Liver (tissue), 9 donors: Measurements from ENCODE around the gene ADRA2C. TPM values are rescaled to one million over a fixed set of nuclear protein-coding genes. Genes with fewer than 3 reads are reported as not detected.
A peak's percentile ranks its signal among the peaks of the same experiment; 100 is the strongest.

Source experiments
- DNase-seq: peaks from one replicate; pipeline ENCODE4 v3.0.0-alpha.2; 2017; ENCODE audit warnings: low spot score
- H3K27ac ChIP-seq, 2 donors: one replicate each; pipeline ENCODE4 v1.7.0; 2013; ENCODE audit warnings: inconsistent platforms in 2 of 2, low read length in 2 of 2, control low read depth in 1 of 2, low read depth in 1 of 2, mild to moderate bottlenecking in 1 of 2
- H3K27me3 ChIP-seq, 4 donors: one replicate each; pipeline versions ENCODE4 v1.6.1 to v1.7.0; 2013; ENCODE audit warnings: low read length in 3 of 4, inconsistent platforms in 1 of 4, mild to moderate bottlenecking in 1 of 4, moderate library complexity in 1 of 4; ENCODE audit not compliant: control insufficient read depth in 4 of 4, insufficient read depth in 4 of 4
- H3K36me3 ChIP-seq, 4 donors: one replicate each; pipeline versions ENCODE4 v1.6.1 to v1.7.0; 2013; ENCODE audit warnings: low read length in 3 of 4, mild to moderate bottlenecking in 3 of 4, low read depth in 1 of 4, moderate library complexity in 1 of 4; ENCODE audit not compliant: control insufficient read depth in 4 of 4, insufficient read depth in 3 of 4
- H3K4me1 ChIP-seq, 4 donors: one replicate each; pipeline versions ENCODE4 v1.6.1 to v1.7.0; 2013; ENCODE audit warnings: low read length in 3 of 4, mild to moderate bottlenecking in 3 of 4, moderate library complexity in 1 of 4; ENCODE audit not compliant: control insufficient read depth in 4 of 4, insufficient read depth in 4 of 4
- H3K4me3 ChIP-seq, 3 donors: one replicate each; pipeline versions ENCODE4 v1.6.1 to v1.7.0; 2013; ENCODE audit warnings: low read length in 3 of 3, control low read depth in 1 of 3, low read depth in 1 of 3, mild to moderate bottlenecking in 1 of 3
- H3K9ac ChIP-seq, 2 donors: one replicate each; pipeline ENCODE4 v1.7.0; 2013; ENCODE audit warnings: low read length in 2 of 2, mild to moderate bottlenecking in 2 of 2, moderate library complexity in 2 of 2, control low read depth in 1 of 2, low read depth in 1 of 2
- H3K9me3 ChIP-seq, 4 donors: one replicate each; pipeline versions ENCODE4 v1.6.1 to v1.7.0; 2013; ENCODE audit warnings: low read length in 3 of 4; ENCODE audit not compliant: control insufficient read depth in 4 of 4
- GABPA ChIP-seq, 2 donors: IDR thresholded peaks in 1 of 2; conservative IDR thresholded peaks in 1 of 2; 2 replicates each; pipeline ENCODE4 v1.6.1; 2016; ENCODE audit warnings: antibody characterized with exemption in 2 of 2, mild to moderate bottlenecking in 1 of 2, moderate library complexity in 1 of 2
- HNF4A ChIP-seq, 2 donors: conservative IDR thresholded peaks; 2 replicates each; pipeline ENCODE4 v1.6.1; 2016; ENCODE audit warnings: antibody characterized with exemption in 2 of 2, mild to moderate bottlenecking in 2 of 2
- HNF4G ChIP-seq: IDR thresholded peaks from 2 replicates; pipeline ENCODE4 v1.6.1; 2016; ENCODE audit warnings: antibody characterized with exemption
- MAX ChIP-seq: IDR thresholded peaks from 2 replicates; pipeline ENCODE4 v1.6.1; 2016; ENCODE audit warnings: antibody characterized with exemption
- RXRA ChIP-seq, 2 donors: IDR thresholded peaks; 2 replicates each; pipeline ENCODE4 v1.6.1; 2017 to 2018; ENCODE audit warnings: antibody characterized with exemption in 2 of 2, mild to moderate bottlenecking in 1 of 2
- SP1 ChIP-seq: IDR thresholded peaks from 2 replicates; pipeline ENCODE4 v1.6.1; 2018; ENCODE audit warnings: antibody characterized with exemption, mild to moderate bottlenecking
- YY1 ChIP-seq: IDR thresholded peaks from 2 replicates; pipeline ENCODE4 v1.6.1; 2016; ENCODE audit warnings: antibody characterized with exemption, mild to moderate bottlenecking
- WGBS: extraction: QIAGEN DNeasy Blood & Tissue Kit; methylation state at CpG from one replicate; pipeline ENCODE4 v1.1.7; 2013; 5-methylcytosine and 5-hydroxymethylcytosine counted together
- polyA plus RNA-seq, 2 donors: library from polyadenylated mRNA; stranded (reverse) in 1 of 2; unstranded in 1 of 2; fragments of 200-250 nt in 1 of 2; fragments of >200 nt in 1 of 2; fragmentation: Nextera tagmentation in 1 of 2; extraction: Ambion mirVana in 1 of 2; gene quantifications; one replicate each; pipeline versions ENCODE4 v1.2.1 to v1.2.3, GENCODE V29; 2013 to 2015
- total RNA-seq, 2 donors: library from RNA; depleted of rRNA; stranded (reverse); fragments of >200 nt; gene quantifications; one replicate each; pipeline ENCODE4 v1.2.3, GENCODE V29; 2014
- TF ChIP-seq, protein P1 (sequence below): IDR thresholded peaks from 2 replicates; pipeline ENCODE4 v1.6.1; 2016; ENCODE audit warnings: antibody characterized with exemption
- TF ChIP-seq, protein P2 (sequence below): fragments of 150-350 bp; IDR thresholded peaks from 2 replicates; pipeline ENCODE4 v1.5.1; 2017; ENCODE audit warnings: improper control_type of control experiment, low read depth, low read length; ENCODE audit not compliant: missing input control
- TF ChIP-seq, protein P3 (sequence below): IDR thresholded peaks from 2 replicates; pipeline ENCODE4 v1.6.1; 2016; ENCODE audit warnings: antibody characterized with exemption
- donor health status: healthy.
- donor health status: healthy.
- donor health status: healthy.
- donor health status: healthy.
- donor health status: healthy.

The ADRA2C gene
- total RNA-seq: 1 to 10 TPM in 1 of 2 donors, under 1 TPM in 1; 0.19 to 1.1 TPM
- under 1 TPM in 1 of 2 donors, not detected in 1; 0.28 TPM for polyA plus RNA-seq

- Histone ChIP-seq H3K27ac (no peak within 1 kb of the TSS), H3K9ac (no peak within 1 kb of the TSS), H3K9me3 (no peaks in the 10 kb centered on the region), H3K4me1 (peaks cover 6 to 15% (median 9%) of the 10 kb centered on the region in 4 donors), H3K27me3 (peaks cover 0 to 7% (median 4%) of the 10 kb centered on the region in 4 donors), H3K4me3 (peak within 1 kb of the TSS in 2 of 3 donors; percentile 17 to 50), H3K36me3 (no peaks in the 10 kb centered on the region)
- TF ChIP-seq HNF4G (no peak), YY1 (no peak)
- TF ChIP-seq, protein P1, sequence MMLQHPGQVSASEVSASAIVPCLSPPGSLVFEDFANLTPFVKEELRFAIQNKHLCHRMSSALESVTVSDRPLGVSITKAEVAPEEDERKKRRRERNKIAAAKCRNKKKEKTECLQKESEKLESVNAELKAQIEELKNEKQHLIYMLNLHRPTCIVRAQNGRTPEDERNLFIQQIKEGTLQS: no peak
- WGBS: 3% methylated on average over 131 of the region's 131 CpGs
- no peak for DNase-seq
These were observed at the start of gene ADRA2C for GRCh38 chr4:3766036-3766784. Gene ADRA2C, plus strand, starts transcription at chr4:3766385. Its CDS starts 222 bp downstream, at chr4:3766607.

DNA sequence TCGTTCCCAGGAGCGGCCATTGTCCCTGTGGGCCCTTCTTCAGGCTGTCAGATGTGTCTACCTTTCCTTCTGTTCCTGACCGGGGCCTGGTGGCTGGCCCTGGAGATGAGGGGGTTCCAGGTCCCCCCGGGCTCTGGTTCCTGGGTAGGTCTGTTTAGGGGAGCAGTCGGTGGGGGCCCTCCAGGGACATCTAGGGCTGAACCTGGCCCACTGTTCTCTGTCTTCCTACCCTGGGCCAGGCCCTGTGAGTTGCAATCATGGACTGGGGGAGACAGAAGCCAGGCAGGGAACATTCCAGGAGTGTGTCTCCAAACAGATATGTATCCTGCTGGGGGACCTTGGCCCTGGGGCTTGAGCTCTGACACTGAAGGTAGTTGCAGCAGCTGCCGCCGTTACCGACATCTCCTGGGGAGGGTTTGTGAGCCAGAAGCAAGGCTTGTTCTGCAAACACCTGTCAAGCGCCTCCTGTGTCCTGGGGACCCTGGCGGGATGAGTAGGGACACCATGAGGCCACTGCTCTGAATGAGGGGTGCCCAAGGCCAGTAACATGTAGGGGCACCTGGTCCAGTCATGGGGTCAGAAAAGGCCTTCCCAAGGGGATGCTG, 49.5 kb upstream of the ADRA2C start:
- 74% methylated on average over 10 of the region's 10 CpGs for WGBS
- no peak for DNase-seq
- peaks cover 0 to 4% (median 0%) of the 10 kb centered on the region in 4 donors for H3K27me3 ChIP-seq

More for the DNA sequence above, 49.5 kb upstream of the ADRA2C start:
- Histone ChIP-seq H3K36me3 (no peaks in the 10 kb centered on the region), H3K4me1 (no peaks in the 10 kb centered on the region), H3K27ac (no peak overlapping the region), H3K9ac (no peak overlapping the region), H3K9me3 (peaks cover 0 to 8% (median 7%) of the 10 kb centered on the region in 4 donors), H3K4me3 (no peak overlapping the region)
- TF ChIP-seq GABPA (IDR thresholded peaks at IDR 0.05 in 1 of 2, conservative IDR thresholded peaks at IDR 0.05 in 1 of 2) (no peak), HNF4A (conservative IDR thresholded peaks at IDR 0.05) (no peak), SP1 (no peak), RXRA (IDR thresholded peaks at IDR 0.05) (no peak), HNF4G (no peak), MAX (no peak)
- TF ChIP-seq, protein P2, sequence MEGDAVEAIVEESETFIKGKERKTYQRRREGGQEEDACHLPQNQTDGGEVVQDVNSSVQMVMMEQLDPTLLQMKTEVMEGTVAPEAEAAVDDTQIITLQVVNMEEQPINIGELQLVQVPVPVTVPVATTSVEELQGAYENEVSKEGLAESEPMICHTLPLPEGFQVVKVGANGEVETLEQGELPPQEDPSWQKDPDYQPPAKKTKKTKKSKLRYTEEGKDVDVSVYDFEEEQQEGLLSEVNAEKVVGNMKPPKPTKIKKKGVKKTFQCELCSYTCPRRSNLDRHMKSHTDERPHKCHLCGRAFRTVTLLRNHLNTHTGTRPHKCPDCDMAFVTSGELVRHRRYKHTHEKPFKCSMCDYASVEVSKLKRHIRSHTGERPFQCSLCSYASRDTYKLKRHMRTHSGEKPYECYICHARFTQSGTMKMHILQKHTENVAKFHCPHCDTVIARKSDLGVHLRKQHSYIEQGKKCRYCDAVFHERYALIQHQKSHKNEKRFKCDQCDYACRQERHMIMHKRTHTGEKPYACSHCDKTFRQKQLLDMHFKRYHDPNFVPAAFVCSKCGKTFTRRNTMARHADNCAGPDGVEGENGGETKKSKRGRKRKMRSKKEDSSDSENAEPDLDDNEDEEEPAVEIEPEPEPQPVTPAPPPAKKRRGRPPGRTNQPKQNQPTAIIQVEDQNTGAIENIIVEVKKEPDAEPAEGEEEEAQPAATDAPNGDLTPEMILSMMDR: no peak
- TF ChIP-seq, protein P3, sequence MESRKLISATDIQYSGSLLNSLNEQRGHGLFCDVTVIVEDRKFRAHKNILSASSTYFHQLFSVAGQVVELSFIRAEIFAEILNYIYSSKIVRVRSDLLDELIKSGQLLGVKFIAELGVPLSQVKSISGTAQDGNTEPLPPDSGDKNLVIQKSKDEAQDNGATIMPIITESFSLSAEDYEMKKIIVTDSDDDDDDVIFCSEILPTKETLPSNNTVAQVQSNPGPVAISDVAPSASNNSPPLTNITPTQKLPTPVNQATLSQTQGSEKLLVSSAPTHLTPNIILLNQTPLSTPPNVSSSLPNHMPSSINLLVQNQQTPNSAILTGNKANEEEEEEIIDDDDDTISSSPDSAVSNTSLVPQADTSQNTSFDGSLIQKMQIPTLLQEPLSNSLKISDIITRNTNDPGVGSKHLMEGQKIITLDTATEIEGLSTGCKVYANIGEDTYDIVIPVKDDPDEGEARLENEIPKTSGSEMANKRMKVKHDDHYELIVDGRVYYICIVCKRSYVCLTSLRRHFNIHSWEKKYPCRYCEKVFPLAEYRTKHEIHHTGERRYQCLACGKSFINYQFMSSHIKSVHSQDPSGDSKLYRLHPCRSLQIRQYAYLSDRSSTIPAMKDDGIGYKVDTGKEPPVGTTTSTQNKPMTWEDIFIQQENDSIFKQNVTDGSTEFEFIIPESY: no peak
